T-helper 1 cell (primary cell): ENCODE results near the gene HSFX4.
"Not testable (repeated sequence)": the region's sequence is repeated elsewhere in the genome, so short reads cannot be mapped to it uniquely, and the experiment has no call there.

Experiments used
- DNase-seq, 5 donors: peaks; one replicate each; pipeline ENCODE4 v3.0.0-alpha.2; 2012 to 2020

Gene HSFX4

DNA sequence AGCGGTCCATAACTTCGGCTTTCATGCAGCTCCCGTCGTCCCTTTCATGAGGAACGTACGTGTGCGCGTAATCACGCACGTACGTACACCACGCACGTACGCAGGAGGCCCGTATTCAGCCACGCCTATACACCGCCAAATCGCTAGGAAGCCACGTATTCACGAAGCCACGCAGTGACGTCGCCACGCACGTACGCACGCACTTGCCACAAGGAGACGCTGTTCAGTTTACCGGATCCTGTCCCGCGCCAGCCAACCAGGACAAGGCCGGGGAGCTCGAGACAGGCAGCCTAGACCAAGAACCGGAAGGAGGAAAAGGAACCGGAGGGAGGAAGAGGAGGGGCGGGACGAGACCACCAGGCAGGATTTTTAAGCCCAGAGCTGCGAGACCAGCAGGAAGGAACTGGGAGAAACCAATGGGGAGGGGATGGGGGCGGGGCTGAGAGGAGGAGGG lies 9.1 kb downstream of the HSFX4 start, which contains the start of gene EOLA2:
Gene EOLA2, minus strand, starts transcription at position 65 of the 454 bp plus-strand sequence. CDS start 4,617 bp downstream, outside the sequence.
- DNase-seq: peak; percentile 79 to 98 (median 86)

DNA sequence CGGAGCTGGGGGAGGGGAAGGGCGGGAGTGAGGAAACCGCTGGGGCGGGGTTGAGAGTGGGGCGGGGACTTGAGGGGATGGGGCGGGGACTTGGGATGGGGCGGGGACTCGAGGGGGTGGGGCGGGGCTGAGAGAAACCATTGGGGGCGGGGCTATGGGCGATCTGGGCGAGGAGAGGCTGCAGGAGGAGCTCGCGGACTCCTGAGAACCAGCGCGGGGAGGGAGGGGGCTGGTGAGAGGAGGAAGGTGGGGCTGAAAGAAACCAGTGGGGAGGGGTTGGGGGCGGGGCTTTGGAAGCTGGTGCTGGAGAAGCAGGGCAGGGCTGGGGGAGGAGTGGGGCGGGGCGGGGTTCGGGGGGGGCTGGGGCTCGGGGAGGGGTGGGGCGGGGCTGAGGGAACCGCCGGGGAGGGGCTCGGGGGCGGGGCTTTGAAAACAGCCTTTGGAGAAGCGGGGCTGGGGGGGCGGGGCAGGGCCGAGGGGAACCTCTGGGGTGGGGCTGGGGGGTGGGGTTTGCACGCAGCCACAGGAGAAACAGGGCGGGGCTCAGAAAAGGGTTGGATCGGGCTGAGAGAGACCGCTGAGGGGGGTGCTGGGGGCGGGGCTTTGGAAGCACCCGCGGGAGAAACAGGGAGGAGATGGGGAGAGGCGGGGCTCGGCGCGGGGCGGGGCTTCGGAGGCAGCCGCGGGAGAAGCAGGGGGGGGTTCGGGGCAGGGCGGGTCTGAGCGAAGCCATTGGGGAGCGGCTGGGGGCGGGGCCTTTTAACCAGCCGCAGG lies 9.7 kb downstream of the HSFX4 start:
- DNase-seq: peak; percentile 82 to 93 (median 87)

DNA sequence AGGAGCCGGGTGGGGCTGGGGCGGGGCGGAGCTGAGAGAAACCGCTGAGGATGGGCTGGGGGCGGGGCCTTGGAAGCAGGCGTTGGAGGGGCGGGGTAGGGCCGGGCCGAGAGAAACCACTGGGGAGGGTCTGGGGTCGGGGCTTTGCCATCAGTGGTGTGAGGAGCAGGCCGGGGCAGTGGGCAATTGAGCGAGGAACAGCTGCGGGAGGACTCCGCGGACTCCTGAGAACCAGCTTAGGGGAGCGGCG lies 10.2 kb downstream of the HSFX4 start:
- no peak for DNase-seq

DNA sequence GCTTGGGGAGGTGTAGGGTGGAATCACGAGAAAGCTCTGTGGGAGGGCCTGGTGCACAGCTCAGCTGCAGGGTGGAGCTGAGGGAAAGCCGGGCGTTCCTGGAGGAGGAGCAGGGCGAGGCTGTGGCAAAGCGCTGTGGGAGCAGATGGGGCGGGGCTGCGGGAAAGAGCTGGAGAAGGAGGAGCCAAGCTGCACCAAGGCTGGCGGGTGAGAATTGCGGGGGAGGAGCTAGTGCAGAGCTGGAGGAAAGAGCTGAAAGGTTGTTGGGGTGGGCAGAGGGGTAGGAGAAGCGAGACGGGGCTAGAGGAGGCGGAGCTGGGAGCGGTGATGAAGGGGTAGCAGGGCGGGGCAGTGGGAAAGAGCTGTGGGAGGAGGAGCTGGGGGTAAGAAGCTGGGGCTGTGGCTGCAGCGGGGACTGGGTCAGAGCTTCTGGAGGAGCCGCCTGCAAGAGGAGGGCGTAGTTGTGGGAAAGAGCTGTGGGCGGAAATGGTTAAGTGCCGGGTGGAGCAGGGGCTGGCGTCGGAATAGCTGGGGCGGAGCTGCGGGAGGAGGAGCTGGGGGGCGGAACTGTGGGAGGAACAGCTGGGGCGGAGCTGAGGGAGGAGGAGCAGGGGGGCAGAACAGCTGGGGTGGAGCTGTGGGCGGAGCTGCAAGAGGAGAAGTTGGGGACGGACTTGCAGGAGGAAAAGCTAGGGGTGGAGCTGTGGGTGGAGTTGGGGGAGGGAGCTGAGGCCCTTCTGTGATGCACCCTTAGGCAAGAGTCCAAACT lies 10.7 kb downstream of the HSFX4 start:
- peak; percentile 84 to 96 (median 89) for DNase-seq

DNA sequence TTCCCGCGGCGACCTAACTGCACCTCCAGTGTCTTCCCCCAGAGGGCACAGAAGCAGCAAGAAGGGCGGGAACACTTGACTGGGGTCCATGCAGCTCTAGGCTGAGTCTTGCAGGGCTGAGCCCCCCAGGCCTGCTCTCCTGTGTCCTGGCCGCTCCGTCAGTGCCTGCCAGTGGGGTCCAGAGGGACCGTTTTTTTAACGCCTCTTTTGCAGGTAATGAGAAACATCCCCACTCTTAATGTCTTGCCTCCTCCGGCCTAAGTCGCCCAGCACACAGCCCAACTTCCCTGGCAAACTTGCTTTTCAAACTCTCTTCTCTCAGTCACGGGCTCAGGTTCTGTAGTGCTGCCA lies 11.3 kb downstream of the HSFX4 start:
- not testable (repeated sequence) for DNase-seq

DNA sequence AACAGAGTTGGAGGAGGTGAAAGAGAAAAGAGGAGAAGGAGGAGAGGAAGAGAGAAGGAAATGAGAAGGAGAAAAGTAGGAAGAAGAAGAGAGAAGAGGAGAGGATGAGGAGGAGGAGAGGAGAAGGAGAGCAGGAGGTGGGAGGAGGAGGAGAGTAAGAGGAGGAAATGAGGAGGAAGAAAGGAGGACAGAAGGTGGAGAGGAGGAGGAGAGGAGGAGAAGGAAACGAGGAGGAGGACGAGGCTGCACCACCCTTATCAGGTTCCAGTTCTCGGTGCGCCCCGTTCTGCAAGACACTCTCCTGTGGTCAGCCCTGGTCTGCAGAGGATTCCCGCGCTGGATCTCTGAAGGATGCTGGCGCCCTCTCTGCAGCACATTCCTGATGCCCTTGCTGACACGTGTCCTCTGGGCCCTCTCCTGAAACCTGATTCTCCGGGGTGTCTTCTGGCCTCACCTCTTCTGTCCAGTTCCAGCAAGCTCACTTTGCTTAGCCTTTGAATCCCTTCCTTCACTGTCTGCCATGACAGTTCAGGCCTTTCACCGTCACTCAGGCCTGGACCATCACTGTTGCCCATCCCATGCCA lies 15.8 kb downstream of the HSFX4 start:
- DNase-seq: not testable (repeated sequence)

DNA sequence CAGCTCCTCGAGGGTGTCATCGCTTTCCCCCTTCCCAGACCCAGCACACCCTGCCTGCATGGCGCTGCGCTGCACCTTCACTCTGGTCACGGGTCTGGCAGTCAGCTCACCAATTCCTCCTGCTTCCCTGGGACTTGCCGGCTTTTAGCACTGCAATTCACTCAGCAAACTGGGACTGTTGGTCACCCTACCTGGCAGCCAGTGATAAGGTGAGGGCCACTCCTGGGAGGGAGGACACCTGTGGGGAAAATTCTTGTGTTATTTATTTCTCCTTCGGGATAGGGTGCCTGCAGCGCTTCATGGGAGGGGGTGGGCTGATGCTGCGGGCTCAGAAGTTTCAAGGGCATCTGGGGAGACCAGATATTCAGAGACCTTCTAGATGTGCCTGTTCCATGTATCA lies 16.4 kb downstream of the HSFX4 start:
- not testable (repeated sequence) for DNase-seq

DNA sequence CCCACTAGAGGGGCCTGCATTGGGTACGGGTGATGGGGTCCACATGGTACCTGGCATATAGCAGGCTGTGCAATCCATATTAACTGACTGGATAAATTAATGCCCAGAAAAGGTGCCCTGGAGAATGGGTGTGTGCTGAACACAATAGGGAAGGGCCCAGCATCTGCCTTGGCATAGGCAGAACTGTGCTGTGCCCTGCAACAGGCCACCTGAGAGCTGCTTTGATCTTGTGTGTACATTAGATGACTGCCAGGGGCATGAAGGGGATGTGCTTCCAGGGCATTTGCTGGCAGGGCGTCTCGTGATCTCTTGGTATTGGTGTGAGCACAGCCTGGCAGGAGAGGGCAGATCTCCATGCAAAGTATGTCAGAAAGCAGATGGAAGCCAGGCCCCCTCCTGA lies 17.6 kb downstream of the HSFX4 start:
- DNase-seq: not testable (repeated sequence)

DNA sequence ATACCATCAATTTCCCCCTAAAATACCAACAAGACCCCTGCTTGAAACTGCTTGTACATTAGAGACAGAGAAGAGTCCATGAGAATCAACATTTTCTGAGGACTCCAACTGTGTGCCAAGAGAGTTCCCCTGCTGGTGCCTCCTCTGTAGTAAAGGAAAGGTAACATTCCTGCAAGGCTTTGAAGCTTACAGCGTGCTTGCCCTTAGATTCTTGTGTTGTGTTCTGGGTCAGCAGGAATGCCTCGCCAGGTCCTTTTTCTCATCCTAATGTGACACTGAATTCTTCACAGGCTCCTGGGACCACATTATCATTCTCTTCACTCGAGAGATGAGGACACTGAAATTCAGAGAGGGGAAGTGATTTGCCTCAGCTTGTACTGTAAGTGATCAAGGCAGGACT lies 18.6 kb downstream of the HSFX4 start:
- no peak for DNase-seq

DNA sequence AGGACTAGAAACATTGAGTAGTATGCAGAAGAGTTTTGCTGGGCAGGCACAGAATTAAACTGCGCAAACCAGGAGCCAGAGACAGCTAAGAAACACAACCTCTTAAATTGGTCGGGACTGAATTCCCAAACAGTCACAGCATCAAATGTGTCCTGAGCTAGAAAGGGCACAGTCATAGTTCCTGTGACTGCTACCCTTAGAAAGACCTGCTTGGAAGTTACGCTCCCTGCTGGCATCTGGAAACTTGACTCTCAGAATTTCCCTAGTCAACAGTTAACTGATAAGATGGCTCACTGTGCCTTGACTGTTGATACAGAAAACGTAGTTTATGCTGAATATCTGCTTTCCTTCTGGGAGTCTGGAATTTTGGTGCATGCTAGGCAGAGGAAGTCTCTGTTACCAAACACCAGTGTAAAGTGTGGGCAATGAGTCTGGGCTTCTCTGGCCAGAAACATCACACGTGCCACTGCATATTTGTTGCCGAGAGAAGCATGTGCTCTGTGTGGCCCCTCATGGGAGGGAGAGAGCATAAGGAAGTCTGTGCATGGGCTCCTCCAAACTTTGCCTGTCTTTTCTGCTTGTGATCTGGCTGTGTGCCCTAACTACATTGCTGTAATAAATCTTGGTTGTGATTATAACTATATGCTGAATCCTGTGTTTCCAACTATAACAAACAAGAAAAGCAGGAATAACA lies 20.5 kb downstream of the HSFX4 start:
- no peak for DNase-seq

DNA sequence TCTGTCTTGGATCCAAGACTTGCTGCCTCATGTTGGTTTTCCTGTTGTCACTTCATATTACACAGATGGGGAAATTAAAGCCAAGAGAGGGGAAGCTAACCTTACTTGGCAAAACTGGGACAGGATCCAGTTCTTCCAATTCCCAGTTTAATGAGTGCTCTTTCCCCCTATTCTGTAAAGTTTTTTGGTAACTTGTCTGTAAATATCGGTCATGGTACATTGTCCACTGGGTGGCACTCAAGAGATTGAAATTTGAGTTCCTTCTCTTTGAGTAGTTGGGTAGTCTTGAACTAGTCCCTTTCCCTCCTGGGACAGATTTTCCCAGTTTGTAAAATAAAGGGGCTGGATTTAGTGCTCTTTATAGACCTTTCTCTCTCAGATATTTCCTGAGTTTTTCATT lies 21.3 kb downstream of the HSFX4 start:
- DNase-seq: peak in 1 of 5 donors; percentile 15

DNA sequence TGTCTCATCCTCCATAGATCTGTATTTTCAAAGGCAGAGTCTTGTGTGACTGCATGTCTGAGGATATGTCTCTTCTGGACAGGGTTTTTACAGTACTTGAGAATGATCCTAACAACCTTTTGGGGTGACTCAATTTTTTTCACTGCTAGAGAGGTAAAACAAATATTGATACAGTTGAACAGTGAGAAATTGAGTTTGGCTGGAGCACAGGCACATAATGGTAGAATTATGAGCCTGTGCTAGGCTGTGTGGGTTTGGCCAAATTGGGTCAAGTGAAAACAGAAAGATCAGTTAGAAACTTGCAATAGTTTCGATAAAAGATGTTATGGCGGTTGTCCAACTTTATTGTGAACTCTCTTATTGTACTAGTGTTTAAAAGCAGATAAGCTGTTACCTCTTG lies 32.2 kb downstream of the HSFX4 start:
- DNase-seq: no peak

DNA sequence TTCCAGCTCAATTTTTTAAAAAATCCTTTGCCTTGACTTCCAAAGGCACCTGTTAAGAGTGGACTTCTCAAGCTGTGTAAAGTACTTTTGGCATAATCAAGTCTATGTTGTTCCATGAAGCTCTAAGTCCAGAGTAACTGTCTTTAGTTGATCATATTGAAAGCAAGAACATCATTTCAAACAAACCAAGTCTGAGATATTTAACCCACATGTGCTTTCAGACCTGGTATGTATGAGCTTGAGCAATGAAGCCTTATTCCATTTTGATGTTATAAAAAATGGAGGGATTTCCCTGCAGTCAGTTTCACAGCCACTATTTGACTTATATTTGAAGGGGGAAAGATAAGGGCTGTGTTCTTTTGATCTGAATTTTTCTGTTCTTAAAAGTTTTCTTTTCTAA lies 32.6 kb downstream of the HSFX4 start:
- no peak for DNase-seq

DNA sequence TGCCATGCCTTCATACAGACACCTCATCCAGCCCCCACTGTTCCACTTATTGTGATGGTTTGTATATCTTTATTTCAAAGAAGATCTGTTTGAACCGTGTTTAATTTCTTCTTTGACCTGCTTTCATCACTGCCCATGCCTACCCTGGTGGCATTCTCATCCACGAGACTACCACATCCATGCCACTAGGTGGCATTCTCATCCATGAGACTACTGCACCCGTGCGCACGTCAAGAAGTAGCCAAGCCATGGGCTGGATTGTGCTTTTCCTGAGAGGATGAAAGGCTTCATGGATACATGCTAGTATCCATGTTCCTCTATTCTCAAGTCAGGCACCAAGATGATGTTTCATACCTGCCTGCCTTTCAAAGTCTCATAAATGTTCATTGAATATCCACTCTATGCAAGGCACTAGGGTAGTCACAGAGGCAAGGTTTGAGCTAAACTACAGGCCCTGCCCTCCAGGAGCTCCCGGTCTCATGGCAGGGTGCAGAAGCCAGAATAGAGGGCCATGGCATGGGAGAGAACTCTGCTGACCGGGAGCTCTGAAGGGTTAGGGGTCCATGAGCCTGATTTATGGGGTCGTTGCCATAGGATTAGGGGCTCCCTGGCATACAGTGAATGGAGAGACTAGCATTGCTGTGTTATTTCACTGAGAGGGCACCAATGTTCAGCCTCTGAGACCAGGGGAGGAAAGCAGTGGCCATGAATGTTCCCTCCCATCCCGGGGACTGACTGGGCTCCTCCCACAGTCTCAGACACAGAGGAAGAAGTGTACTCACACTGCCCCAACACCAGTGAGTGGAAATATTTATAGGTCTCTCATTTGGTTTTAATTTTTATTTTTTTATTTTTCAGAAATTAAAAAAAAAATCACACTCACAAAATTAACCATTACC lies 33.7 kb downstream of the HSFX4 start:
- peak in 1 of 5 donors; percentile 39 for DNase-seq

DNA sequence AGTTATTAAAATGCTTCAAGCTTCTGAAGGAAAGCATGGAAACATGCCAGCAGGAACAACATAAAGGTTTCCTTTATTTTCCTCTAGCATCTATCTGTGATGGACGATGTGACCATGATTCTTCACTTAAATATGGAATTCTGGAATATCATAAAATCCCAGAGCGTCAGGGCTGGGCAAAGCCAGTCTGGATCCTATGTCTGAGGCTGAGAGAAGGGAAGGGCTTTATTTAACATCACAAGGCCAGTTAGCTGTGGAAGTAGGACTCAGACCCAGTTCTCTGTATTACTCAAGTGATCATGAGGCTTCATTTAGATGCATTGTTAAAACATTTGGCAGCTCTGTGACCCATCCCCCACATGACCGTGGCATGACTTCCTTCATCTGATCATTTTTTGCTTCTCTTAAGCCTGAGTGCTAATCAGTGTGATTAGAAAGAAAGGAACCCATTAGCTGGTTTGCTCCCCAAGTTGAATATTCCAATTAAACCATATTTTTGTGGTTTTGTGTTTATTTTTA lies 49.8 kb downstream of the HSFX4 start:
- no peak for DNase-seq
